ENCODE data around the gene TGFBR3. TPM values are rescaled to one million over a fixed set of nuclear protein-coding genes. Genes with fewer than 3 reads are reported as not detected.

TGFBR3 gene
- total RNA-seq, 2 experiments from 2014 or later: 4.4 to 4.7 TPM

DNA sequence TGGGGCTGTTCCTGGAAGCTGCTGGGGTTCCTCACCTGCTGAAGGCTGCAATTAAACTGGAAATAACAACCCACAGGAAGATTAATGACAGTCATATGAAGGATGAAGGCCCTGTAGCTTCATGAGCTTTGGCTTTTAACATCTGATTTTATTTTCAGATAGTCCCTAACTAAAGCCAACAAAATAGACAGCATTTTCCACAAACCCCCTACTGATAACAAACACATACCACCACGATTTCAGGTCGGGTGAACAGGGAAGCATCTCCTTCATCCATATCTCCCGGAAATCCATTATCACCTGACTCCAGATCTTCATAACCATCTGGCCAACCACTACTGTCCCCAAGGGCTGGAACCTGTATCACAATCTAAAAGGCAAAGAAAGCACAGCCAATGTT, 169.6 kb downstream of the TGFBR3 start:
- Mint-ChIP-seq H3K4me3 (no peak overlapping the region), H3K4me1 (peaks cover 28% of the 10 kb centered on the region), H3K9me3 (no peaks in the 10 kb centered on the region), H3K27me3 (no peaks in the 10 kb centered on the region), H3K36me3 (peaks cover 14% of the 10 kb centered on the region), H3K27ac (no peak overlapping the region)
- DNase-seq: no peak

- Mint-ChIP-seq H3K36me3 (peaks cover 18% of the 10 kb centered on the region), H3K4me1 (peaks cover 31% of the 10 kb centered on the region), H3K4me3 (no peak overlapping the region)
Measured at GRCh38 chr1:91715416-91716000, 170.4 kb downstream of the TGFBR3 start.

DNA sequence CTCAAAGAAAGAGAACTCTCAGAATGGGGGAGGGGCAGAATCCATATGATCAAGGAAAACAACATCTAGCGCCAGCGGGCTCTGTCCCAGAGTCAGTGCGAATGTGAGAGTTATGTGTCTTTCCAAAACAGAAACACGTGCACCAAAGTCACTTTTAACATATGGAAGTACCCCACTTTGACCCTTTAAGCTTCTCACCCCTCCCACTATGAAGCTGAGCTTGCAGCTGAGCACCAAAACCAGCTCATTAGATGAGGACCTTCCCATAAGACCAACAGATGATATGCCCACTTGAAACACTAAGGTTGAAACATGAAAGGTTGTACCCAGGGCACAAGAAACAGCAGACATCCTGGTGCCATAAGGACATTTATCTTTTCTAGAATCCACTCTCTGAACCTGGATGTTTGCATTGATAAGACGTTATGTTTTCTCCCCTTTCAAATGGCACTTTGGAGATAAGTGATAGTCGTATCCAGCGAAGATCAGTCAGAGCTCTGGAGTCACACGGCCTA, 171.0 kb downstream of the TGFBR3 start:
- Mint-ChIP-seq H3K36me3 (peaks cover 18% of the 10 kb centered on the region), H3K4me3 (no peak overlapping the region), H3K27ac (no peak overlapping the region), H3K9me3 (no peaks in the 10 kb centered on the region), H3K27me3 (no peaks in the 10 kb centered on the region), H3K4me1 (peaks cover 31% of the 10 kb centered on the region)
- DNase-seq: no peak

More at GRCh38 chr1:91715416-91716000, 170.4 kb downstream of the TGFBR3 start:
- Mint-ChIP-seq H3K27ac (no peak overlapping the region), H3K9me3 (no peaks in the 10 kb centered on the region), H3K27me3 (no peaks in the 10 kb centered on the region)
- DNase-seq: no peak

GRCh38 chr1:91712981-91713841, 172.7 kb downstream of the TGFBR3 start:
- Mint-ChIP-seq H3K36me3 (peaks cover 14% of the 10 kb centered on the region), H3K4me1 (peaks cover 31% of the 10 kb centered on the region), H3K4me3 (peak overlapping the region; percentile 66), H3K27ac (peak overlapping the region; percentile 90), H3K27me3 (no peaks in the 10 kb centered on the region), H3K9me3 (no peaks in the 10 kb centered on the region)
- peak; percentile 60 for DNase-seq

- DNase-seq: no peak
- Mint-ChIP-seq H3K4me1 (peaks cover 31% of the 10 kb centered on the region), H3K36me3 (peaks cover 14% of the 10 kb centered on the region), H3K9me3 (no peaks in the 10 kb centered on the region), H3K4me3 (no peak overlapping the region), H3K27me3 (no peaks in the 10 kb centered on the region), H3K27ac (peak overlapping the region; percentile 90)
Measured at GRCh38 chr1:91712393-91712792, 173.6 kb downstream of the TGFBR3 start.

DNA sequence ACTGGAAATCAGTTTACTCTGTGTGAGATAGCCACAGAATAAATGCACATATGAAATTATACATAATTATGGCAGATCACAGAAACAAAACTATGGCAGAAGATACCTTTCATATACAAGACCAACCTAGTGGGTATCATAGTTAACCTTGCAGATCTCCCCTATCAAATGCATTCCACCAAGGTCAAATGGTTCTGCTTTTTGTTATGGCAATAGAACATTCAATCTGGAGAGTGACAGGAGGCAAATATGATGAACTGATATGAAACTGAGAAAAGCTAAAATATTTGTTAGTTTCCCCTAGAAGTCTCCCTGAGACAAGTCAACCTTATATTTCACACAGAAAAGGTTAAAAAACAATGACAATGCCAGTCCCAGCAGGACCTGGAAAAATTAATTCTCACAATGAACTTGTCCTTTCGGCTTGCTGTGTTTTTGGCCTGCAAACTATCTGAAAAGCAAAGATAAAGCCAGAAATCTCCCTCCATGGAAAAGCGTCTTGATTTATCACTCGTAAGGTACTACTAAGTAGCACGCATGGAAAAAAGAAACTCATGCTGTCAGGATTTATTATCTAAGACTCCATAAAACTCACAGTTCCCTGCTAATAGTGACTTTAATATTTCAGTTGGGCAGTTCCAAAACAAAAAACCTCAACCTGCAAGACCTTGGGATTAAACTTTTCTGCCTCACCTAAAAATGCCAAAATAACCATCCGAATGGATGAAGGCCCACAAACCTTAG, 174.3 kb downstream of the TGFBR3 start:
- Mint-ChIP-seq H3K27ac (no peak overlapping the region), H3K4me1 (peaks cover 31% of the 10 kb centered on the region), H3K4me3 (no peak overlapping the region), H3K9me3 (no peaks in the 10 kb centered on the region), H3K36me3 (peaks cover 18% of the 10 kb centered on the region), H3K27me3 (no peaks in the 10 kb centered on the region)
- no peak for DNase-seq

- no peaks in the 10 kb centered on the region for H3K9me3 Mint-ChIP-seq
- no peak for DNase-seq
- H3K4me3 Mint-ChIP-seq: no peak overlapping the region
- H3K36me3 Mint-ChIP-seq: peaks cover 18% of the 10 kb centered on the region
- no peak overlapping the region for H3K27ac Mint-ChIP-seq
- no peaks in the 10 kb centered on the region for H3K27me3 Mint-ChIP-seq
- H3K4me1 Mint-ChIP-seq: peaks cover 28% of the 10 kb centered on the region
Measured at GRCh38 chr1:91710261-91710660, 175.7 kb downstream of the TGFBR3 start.

DNA sequence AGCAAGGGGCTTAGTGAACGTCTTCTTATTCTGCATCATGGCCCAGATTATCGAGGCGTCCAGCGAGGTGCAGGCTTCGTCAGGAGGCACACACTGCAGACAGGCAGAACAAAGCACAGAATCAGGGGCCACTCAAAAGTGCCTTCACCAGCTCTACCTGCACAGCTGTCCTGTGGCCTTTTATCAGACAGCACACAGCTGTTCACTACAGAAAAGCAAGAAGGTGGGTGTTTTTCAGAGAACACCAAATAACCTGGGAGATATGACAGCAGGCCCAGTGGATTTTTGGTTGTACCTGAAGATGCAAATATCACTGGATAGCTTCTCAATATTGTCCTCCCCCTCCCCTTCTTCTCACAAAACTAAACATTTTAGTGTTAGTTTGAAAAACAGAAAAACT, 177.3 kb downstream of the TGFBR3 start:
- DNase-seq: no peak
- Mint-ChIP-seq H3K27ac (no peak overlapping the region), H3K27me3 (no peaks in the 10 kb centered on the region), H3K36me3 (peaks cover 18% of the 10 kb centered on the region), H3K9me3 (no peaks in the 10 kb centered on the region), H3K4me3 (no peak overlapping the region), H3K4me1 (peaks cover 27% of the 10 kb centered on the region)

DNA sequence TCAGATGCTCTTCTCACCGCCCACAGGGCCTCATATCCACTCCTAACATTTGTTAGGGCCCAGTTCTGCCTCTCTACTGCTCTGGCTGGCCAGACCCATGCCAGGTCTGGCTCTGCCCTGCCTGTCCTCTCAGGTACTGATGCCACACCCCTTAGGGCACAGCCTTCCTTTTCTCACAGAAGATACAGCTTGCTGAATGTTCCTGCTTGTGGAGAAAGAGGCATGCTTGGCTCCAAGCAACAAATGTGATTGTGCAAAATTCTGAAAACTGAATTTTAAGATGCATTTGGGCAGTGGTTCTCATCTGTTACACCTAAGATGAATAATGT, 178.1 kb downstream of the TGFBR3 start:
- Mint-ChIP-seq H3K36me3 (peaks cover 21% of the 10 kb centered on the region), H3K27ac (no peak overlapping the region), H3K4me3 (no peak overlapping the region)

DNA sequence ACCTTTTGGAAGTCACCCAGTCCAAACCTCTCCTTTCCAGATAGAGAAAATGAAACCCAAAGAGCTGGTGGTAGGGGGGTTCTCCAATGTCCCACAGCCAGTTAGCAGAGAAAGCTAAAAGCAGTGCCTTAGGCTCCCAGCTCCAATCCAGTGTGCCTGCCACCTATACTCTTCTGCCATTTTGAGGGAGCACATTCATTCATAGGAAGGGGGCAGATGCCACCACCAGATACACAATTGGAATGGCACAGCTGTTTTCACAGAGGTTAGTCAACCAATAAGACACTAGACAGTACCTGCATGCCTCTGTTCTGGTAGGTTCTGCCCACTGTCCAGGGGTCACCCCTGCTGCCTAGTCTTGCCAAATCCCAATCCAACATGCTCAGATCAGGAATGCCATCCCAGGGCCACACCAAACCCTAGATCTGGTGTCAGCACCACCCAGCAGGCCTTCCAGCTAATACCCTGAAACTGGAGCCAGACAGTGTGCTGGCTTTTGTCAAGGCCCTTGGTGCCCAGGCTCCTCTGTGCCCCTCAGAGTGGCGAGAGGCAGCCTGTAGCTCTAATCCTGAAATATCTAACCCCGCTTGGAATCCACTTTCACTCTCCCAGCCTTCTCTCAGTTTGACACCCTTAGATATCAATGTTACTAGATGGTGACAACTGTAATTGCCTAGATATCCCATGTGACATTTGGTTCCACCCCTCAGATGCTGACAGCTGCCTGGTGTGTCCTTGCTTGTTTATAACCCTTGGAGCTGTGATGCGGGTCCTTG, 178.6 kb downstream of the TGFBR3 start:
- H3K9me3 Mint-ChIP-seq: no peaks in the 10 kb centered on the region
- DNase-seq: no peak
- no peaks in the 10 kb centered on the region for H3K27me3 Mint-ChIP-seq
- H3K36me3 Mint-ChIP-seq: peaks cover 20% of the 10 kb centered on the region
- peaks cover 13% of the 10 kb centered on the region for H3K4me1 Mint-ChIP-seq
- H3K27ac Mint-ChIP-seq: no peak overlapping the region
- H3K4me3 Mint-ChIP-seq: no peak overlapping the region

More for the DNA sequence above, 178.1 kb downstream of the TGFBR3 start:
- no peak for DNase-seq
- H3K4me1 Mint-ChIP-seq: peaks cover 18% of the 10 kb centered on the region
- no peaks in the 10 kb centered on the region for H3K27me3 Mint-ChIP-seq
- H3K9me3 Mint-ChIP-seq: no peaks in the 10 kb centered on the region

DNA sequence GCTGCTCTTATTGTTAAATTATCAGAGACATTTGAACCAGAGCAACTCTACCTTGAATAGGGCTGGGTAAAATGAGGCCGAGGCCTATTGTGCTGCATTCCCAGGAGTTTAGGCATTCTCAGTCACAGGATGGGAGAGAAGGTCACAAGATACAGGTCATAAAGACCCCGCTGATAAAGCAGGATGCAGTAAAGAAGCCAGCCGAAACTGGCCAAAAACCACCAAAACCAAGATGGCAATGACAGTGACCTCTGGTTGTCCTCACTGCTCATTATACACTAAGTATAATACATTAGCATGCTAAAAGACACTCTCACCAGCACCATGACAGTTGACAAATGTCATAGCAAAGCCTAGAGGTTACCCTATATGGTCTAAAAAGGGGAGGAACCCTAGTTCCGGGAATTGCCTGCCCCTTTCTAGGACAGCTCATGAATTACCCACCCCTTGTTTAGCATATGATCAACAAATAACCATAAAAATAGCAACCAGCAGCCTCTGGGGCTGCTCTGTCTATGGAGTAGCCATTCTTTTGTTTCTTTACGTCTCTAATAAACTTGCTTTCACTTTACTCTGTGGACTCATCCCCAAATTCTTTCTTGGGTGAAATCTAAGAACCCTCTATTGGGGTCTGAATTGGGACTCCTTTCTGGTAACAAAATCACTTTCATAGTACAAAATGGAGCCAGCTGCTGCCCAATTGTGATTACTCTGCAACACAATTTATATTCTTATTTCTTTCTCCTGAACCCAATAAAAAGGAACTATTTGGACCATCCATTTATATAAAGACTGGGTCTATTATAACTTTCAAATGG, 179.6 kb downstream of the TGFBR3 start:
- DNase-seq: no peak
- Mint-ChIP-seq H3K4me1 (peaks cover 3% of the 10 kb centered on the region), H3K27ac (no peak overlapping the region), H3K4me3 (no peak overlapping the region), H3K9me3 (no peaks in the 10 kb centered on the region), H3K27me3 (no peaks in the 10 kb centered on the region), H3K36me3 (peaks cover 10% of the 10 kb centered on the region)

GRCh38 chr1:91704746-91705145, 181.2 kb downstream of the TGFBR3 start:
- Mint-ChIP-seq H3K27me3 (no peaks in the 10 kb centered on the region), H3K9me3 (no peaks in the 10 kb centered on the region), H3K4me1 (no peaks in the 10 kb centered on the region), H3K27ac (no peak overlapping the region), H3K4me3 (no peak overlapping the region), H3K36me3 (peaks cover 8% of the 10 kb centered on the region)
- DNase-seq: no peak

- peaks cover 8% of the 10 kb centered on the region for H3K36me3 Mint-ChIP-seq
Measured at GRCh38 chr1:91703095-91703494, 182.9 kb downstream of the TGFBR3 start.

DNA sequence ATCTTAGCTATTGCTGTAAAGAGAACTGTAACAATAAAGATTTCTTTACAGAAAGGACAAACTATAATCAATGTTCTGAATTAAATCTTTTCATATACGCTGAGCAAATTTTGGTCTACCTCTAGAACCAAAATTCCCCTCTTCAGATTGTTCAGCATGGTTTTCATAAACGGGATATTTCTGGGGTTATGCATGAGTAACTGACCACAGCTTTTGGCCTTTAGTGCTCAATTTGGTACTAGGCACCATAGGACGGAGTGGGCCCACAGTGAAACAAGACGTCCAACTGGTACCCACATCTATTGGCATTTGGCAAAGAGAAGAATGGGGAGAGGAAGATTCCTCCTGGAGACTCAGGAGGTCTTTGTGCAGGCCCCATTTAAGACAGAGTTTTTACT, 184.5 kb downstream of the TGFBR3 start:
- H3K27me3 Mint-ChIP-seq: no peaks in the 10 kb centered on the region
- DNase-seq: no peak
- H3K9me3 Mint-ChIP-seq: no peaks in the 10 kb centered on the region
- H3K4me1 Mint-ChIP-seq: peaks cover 21% of the 10 kb centered on the region
- no peak overlapping the region for H3K27ac Mint-ChIP-seq
- peaks cover 6% of the 10 kb centered on the region for H3K36me3 Mint-ChIP-seq
- no peak overlapping the region for H3K4me3 Mint-ChIP-seq

More at GRCh38 chr1:91703095-91703494, 182.9 kb downstream of the TGFBR3 start:
- DNase-seq: no peak
- no peaks in the 10 kb centered on the region for H3K9me3 Mint-ChIP-seq
- H3K4me1 Mint-ChIP-seq: peaks cover 7% of the 10 kb centered on the region
- H3K4me3 Mint-ChIP-seq: no peak overlapping the region
- H3K27me3 Mint-ChIP-seq: no peaks in the 10 kb centered on the region
- H3K27ac Mint-ChIP-seq: no peak overlapping the region

Data from activated naive CD8-positive, alpha-beta T cell treated with anti-CD3 and anti-CD28 coated beads for 36 hours (primary cell).